Aorta (tissue), 5 donors: ENCODE data around the gene TECPR1. TPM values are rescaled to one million over a fixed set of nuclear protein-coding genes. Genes with fewer than 3 reads are reported as not detected.

Experiments used
- ATAC-seq: fragments of 200-7000 bp; cut with Tn5 transposase; one replicate; pipeline ENCODE4 v1.9.1; 2022; ENCODE audit warnings: moderate library complexity; ENCODE audit not compliant: low FRiP score
- DNase-seq, 2 donors: peaks; one replicate each; pipeline ENCODE4 v3.0.0-alpha.2; 2020
- H3K27ac ChIP-seq, 2 donors: one replicate each; pipeline ENCODE4 v1.5.1; 2013; ENCODE audit warnings: low read length in 2 of 2, mild to moderate bottlenecking in 2 of 2, moderate library complexity in 2 of 2, control low read depth in 1 of 2, inconsistent platforms in 1 of 2, low read depth in 1 of 2
- H3K27me3 ChIP-seq, 2 donors: one replicate each; pipeline ENCODE4 v1.6.1; 2013; ENCODE audit warnings: control low read depth in 1 of 2, low read length in 1 of 2, mild to moderate bottlenecking in 1 of 2, moderate library complexity in 1 of 2; ENCODE audit not compliant: insufficient read depth in 2 of 2, control insufficient read depth in 1 of 2
- H3K36me3 ChIP-seq, 2 donors: one replicate each; pipeline ENCODE4 v1.6.1; 2013; ENCODE audit warnings: control low read depth in 1 of 2, low read length in 1 of 2, mild to moderate bottlenecking in 1 of 2; ENCODE audit not compliant: insufficient read depth in 2 of 2, control insufficient read depth in 1 of 2
- H3K4me1 ChIP-seq, 2 donors: one replicate each; pipeline ENCODE4 v1.6.1; 2013; ENCODE audit warnings: low read length in 2 of 2, control low read depth in 1 of 2, mild to moderate bottlenecking in 1 of 2, moderate library complexity in 1 of 2; ENCODE audit not compliant: insufficient read depth in 2 of 2, control insufficient read depth in 1 of 2
- H3K4me3 ChIP-seq, 2 donors: one replicate each; pipeline ENCODE4 v1.5.1; 2013; ENCODE audit warnings: low read length in 2 of 2, control low read depth in 1 of 2, mild to moderate bottlenecking in 1 of 2
- H3K9me3 ChIP-seq: one replicate; pipeline ENCODE4 v1.6.1; 2013; ENCODE audit warnings: mild to moderate bottlenecking, low read length; ENCODE audit not compliant: control insufficient read depth
- WGBS, 2 donors: extraction: QIAGEN DNeasy Blood & Tissue Kit; methylation state at CpG; one replicate each; pipeline ENCODE4 v1.1.7; 2013; 5-methylcytosine and 5-hydroxymethylcytosine counted together
- intact Hi-C, 2 donors: fragments of 100-400 bp; cut with DNase I; formaldehyde crosslinking; loops; one replicate each; pipeline versions ENCODE4 v1.14.2 to v1.15.0; 2022
- polyA plus RNA-seq, 2 donors: library from polyadenylated mRNA; stranded (reverse); fragments of 200-250 nt; gene quantifications; one replicate each; pipeline ENCODE4 v1.2.3, GENCODE V29; 2013
- total RNA-seq, 2 donors: library from RNA; stranded (reverse); fragmentation: NEBNext Ultra II Directional; extraction: Animal tissue kit (Norgen Biotek cat#: 25700); gene quantifications; one replicate each; pipeline ENCODE4 v1.2.1, GENCODE V29; 2021
- donor health status: healthy with polysubstance abuse.
- donor health status: Bipolar disorder and iron deficiency.
- donor health status: DM: no; HTN: no; CAD: no.
- donor health status: DM: no; HTN: no; CAD: no.
- donor health status: DM: yes; HTN: yes; CAD: no.

Gene TECPR1
- total and polyA plus RNA-seq, 4 donors = 16.0 to 48.0 (median 29.3) TPM

- no peak for ATAC-seq
Observed at GRCh38 chr7:98187138-98187502, 64.9 kb downstream of the TECPR1 start.

GRCh38 chr7:98186452-98187137, 65.4 kb downstream of the TECPR1 start:
- no peaks in the 10 kb centered on the region for H3K9me3 ChIP-seq
- peak overlapping the region; percentile 74 to 94 for H3K27ac ChIP-seq
- H3K27me3 ChIP-seq = no peaks in the 10 kb centered on the region
- intact Hi-C loops = no loop called here
- H3K4me1 ChIP-seq = no peaks in the 10 kb centered on the region
- WGBS, 2 donors = 29 to 32% methylated on average over 9 of the region's 9 CpGs
- DNase-seq (no peak), ATAC-seq (peak; percentile 81)
- peaks cover 1 to 2% of the 10 kb centered on the region in 2 donors for H3K36me3 ChIP-seq
- H3K4me3 ChIP-seq = no peak overlapping the region

More at GRCh38 chr7:98187138-98187502, 64.9 kb downstream of the TECPR1 start:
- H3K36me3 ChIP-seq = peaks cover 2 to 3% of the 10 kb centered on the region in 2 donors
- no peak for DNase-seq
- H3K4me1 ChIP-seq = no peaks in the 10 kb centered on the region
- 4 to 21% methylated on average over 1 of the region's 1 CpG for WGBS, 2 donors
- intact Hi-C loops = no loop called here
- no peak overlapping the region for H3K4me3 ChIP-seq
- H3K27ac ChIP-seq = no peak overlapping the region
- no peaks in the 10 kb centered on the region for H3K27me3 ChIP-seq
- H3K9me3 ChIP-seq = no peaks in the 10 kb centered on the region

GRCh38 chr7:98185101-98185500, 66.9 kb downstream of the TECPR1 start:
- Histone ChIP-seq H3K4me3 (no peak overlapping the region), H3K36me3 (no peaks in the 10 kb centered on the region), H3K4me1 (no peaks in the 10 kb centered on the region), H3K9me3 (no peaks in the 10 kb centered on the region), H3K27me3 (no peaks in the 10 kb centered on the region), H3K27ac (no peak overlapping the region)
- WGBS, 2 donors = 95 to 96% methylated on average over 7 of the region's 7 CpGs
- intact Hi-C loops = no loop called here
- no peak for DNase-seq
- ATAC-seq = no peak

GRCh38 chr7:98180751-98181150, 71.3 kb downstream of the TECPR1 start:
- ATAC-seq (no peak), DNase-seq (no peak)
- 27 to 52% methylated on average over 8 of the region's 8 CpGs for WGBS, 2 donors
- intact Hi-C loops = no loop called here
- no peaks in the 10 kb centered on the region for H3K9me3 ChIP-seq
- H3K4me1 ChIP-seq = no peaks in the 10 kb centered on the region
- peaks cover 0 to 2% of the 10 kb centered on the region in 2 donors for H3K36me3 ChIP-seq
- H3K4me3 ChIP-seq = no peak overlapping the region
- no peak overlapping the region for H3K27ac ChIP-seq
- H3K27me3 ChIP-seq = no peaks in the 10 kb centered on the region

GRCh38 chr7:98178762-98179490, 73.1 kb downstream of the TECPR1 start:
- ATAC-seq (no peak), DNase-seq (no peak)
- H3K4me1 ChIP-seq = no peaks in the 10 kb centered on the region
- H3K4me3 ChIP-seq = no peak overlapping the region
- peaks cover 3 to 5% of the 10 kb centered on the region in 2 donors for H3K36me3 ChIP-seq
- H3K9me3 ChIP-seq = no peaks in the 10 kb centered on the region
- no peak overlapping the region for H3K27ac ChIP-seq
- WGBS, 2 donors = 81 to 83% methylated on average over 10 of the region's 10 CpGs
- intact Hi-C loops = no loop called here
- no peaks in the 10 kb centered on the region for H3K27me3 ChIP-seq

- H3K36me3 ChIP-seq = peaks cover 3 to 5% of the 10 kb centered on the region in 2 donors
- ATAC-seq (no peak), DNase-seq (no peak)
- no peak overlapping the region for H3K27ac ChIP-seq
- intact Hi-C loops = no loop called here
- H3K4me1 ChIP-seq = no peaks in the 10 kb centered on the region
- no peaks in the 10 kb centered on the region for H3K27me3 ChIP-seq
- WGBS, 2 donors = 68 to 69% methylated on average over 16 of the region's 16 CpGs
- H3K4me3 ChIP-seq = no peak overlapping the region
- no peaks in the 10 kb centered on the region for H3K9me3 ChIP-seq
Observed at GRCh38 chr7:98178321-98178720, 73.7 kb downstream of the TECPR1 start.

- H3K36me3 ChIP-seq = peaks cover 3 to 5% of the 10 kb centered on the region in 2 donors
- H3K9me3 ChIP-seq = no peaks in the 10 kb centered on the region
- H3K4me3 ChIP-seq = no peak overlapping the region
- no peaks in the 10 kb centered on the region for H3K4me1 ChIP-seq
- no peak overlapping the region for H3K27ac ChIP-seq
- intact Hi-C loops = no loop called here
- ATAC-seq (no peak), DNase-seq (no peak)
- H3K27me3 ChIP-seq = no peaks in the 10 kb centered on the region
- WGBS, 2 donors = 87 to 93% methylated on average over 6 of the region's 6 CpGs
Observed at GRCh38 chr7:98177553-98177952, 74.5 kb downstream of the TECPR1 start.

- H3K9me3 ChIP-seq = no peaks in the 10 kb centered on the region
- peaks cover 3 to 5% of the 10 kb centered on the region in 2 donors for H3K36me3 ChIP-seq
- no peak overlapping the region for H3K27ac ChIP-seq
- ATAC-seq (no peak), DNase-seq (no peak)
- no peak overlapping the region for H3K4me3 ChIP-seq
- 89 to 91% methylated on average over 8 of the region's 8 CpGs for WGBS, 2 donors
- no peaks in the 10 kb centered on the region for H3K4me1 ChIP-seq
- H3K27me3 ChIP-seq = no peaks in the 10 kb centered on the region
- intact Hi-C loops = no loop called here
Observed at GRCh38 chr7:98175260-98175940, 76.6 kb downstream of the TECPR1 start.
